ENCODE results near the gene RASA3. TPM values are rescaled to one million over a fixed set of nuclear protein-coding genes. Genes with fewer than 3 reads are reported as not detected.

RASA3 gene
- total RNA-seq, 1 donor from 2014 or later = 41.1 TPM

DNA sequence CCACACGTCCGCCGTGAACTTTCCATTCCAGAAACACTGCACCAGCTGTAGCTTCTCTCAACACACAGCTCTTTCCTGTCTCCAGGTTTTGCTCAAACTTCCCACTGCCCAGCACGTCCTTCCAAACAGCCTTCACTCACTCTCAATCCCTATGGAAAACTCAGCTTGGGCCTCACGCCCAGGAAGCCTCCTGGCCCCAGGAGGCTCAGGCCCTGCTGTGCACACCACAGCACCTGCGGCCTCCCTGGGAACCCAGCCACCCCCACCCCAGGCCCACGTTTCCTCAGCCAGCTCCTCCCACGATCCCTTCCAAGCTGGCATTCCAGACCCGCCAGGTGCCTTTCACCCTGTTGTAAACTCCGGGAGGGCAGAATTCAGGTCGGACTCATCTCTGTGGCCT is 193.7 kb downstream of the RASA3 start:
- no peak overlapping the region for H2AFZ ChIP-seq (ENCODE audit: low read depth, low read length)
- TF ChIP-seq, protein P1, sequence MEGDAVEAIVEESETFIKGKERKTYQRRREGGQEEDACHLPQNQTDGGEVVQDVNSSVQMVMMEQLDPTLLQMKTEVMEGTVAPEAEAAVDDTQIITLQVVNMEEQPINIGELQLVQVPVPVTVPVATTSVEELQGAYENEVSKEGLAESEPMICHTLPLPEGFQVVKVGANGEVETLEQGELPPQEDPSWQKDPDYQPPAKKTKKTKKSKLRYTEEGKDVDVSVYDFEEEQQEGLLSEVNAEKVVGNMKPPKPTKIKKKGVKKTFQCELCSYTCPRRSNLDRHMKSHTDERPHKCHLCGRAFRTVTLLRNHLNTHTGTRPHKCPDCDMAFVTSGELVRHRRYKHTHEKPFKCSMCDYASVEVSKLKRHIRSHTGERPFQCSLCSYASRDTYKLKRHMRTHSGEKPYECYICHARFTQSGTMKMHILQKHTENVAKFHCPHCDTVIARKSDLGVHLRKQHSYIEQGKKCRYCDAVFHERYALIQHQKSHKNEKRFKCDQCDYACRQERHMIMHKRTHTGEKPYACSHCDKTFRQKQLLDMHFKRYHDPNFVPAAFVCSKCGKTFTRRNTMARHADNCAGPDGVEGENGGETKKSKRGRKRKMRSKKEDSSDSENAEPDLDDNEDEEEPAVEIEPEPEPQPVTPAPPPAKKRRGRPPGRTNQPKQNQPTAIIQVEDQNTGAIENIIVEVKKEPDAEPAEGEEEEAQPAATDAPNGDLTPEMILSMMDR (IDR thresholded peaks at IDR 0.05; ENCODE audit: insufficient read depth, low read depth, low read length) = no peak
- TF ChIP-seq EZH2 (IDR thresholded peaks at IDR 0.05; ENCODE audit: insufficient read depth, low read length) = no peak
- H3K4me3 ChIP-seq (ENCODE audit: insufficient read depth, low read depth, low read length) = no peak overlapping the region
- FAIRE-seq = no peak
- peaks cover 14% of the 10 kb centered on the region for H4K20me1 ChIP-seq (ENCODE audit: insufficient read depth, low read length)
- DNase-seq (ENCODE audit: low read depth) = no peak
- Mint-ChIP-seq H3K27ac (ENCODE audit: unreplicated experiment) (peak overlapping the region; percentile 1), H3K9me3 (ENCODE audit: unreplicated experiment) (peaks cover 6% of the 10 kb centered on the region), H3K4me3 (ENCODE audit: unreplicated experiment) (no peak overlapping the region), H3K27me3 (ENCODE audit: low read depth, unreplicated experiment) (no peaks in the 10 kb centered on the region), H3K36me3 (ENCODE audit: low read depth, unreplicated experiment) (peaks cover 26% of the 10 kb centered on the region), H3K4me1 (ENCODE audit: low read depth, unreplicated experiment) (peaks cover 12% of the 10 kb centered on the region)
- H3K79me2 ChIP-seq (ENCODE audit: insufficient read depth, low read length) = no peaks in the 10 kb centered on the region
- no peaks in the 10 kb centered on the region for H3K36me3 ChIP-seq (ENCODE audit: insufficient read depth, low read length)
- peaks cover 6% of the 10 kb centered on the region for H3K4me1 ChIP-seq (ENCODE audit: insufficient read depth, low read length)
- H3K9me3 ChIP-seq (ENCODE audit: insufficient read depth, low read depth, low read length) = no peaks in the 10 kb centered on the region
- H3K9ac ChIP-seq (ENCODE audit: low read length) = no peak overlapping the region
- no peak overlapping the region for H3K4me2 ChIP-seq (ENCODE audit: low read length)
- no peaks in the 10 kb centered on the region for H3K27me3 ChIP-seq (ENCODE audit: insufficient read depth, low read length)
- H3K27ac ChIP-seq (ENCODE audit: low read depth, low read length) = no peak overlapping the region

GRCh38 chr13:113938246-113938645 is 194.2 kb downstream of the RASA3 start:
- H3K27me3 Mint-ChIP-seq (ENCODE audit: low read depth, unreplicated experiment) = no peaks in the 10 kb centered on the region
- Histone ChIP-seq H3K4me1 (ENCODE audit: insufficient read depth, low read length) (peaks cover 6% of the 10 kb centered on the region), H2AFZ (ENCODE audit: low read depth, low read length) (no peak overlapping the region), H3K9ac (ENCODE audit: low read length) (no peak overlapping the region), H4K20me1 (ENCODE audit: insufficient read depth, low read length) (peaks cover 13% of the 10 kb centered on the region), H3K4me2 (ENCODE audit: low read length) (no peak overlapping the region), H3K27me3 (ENCODE audit: insufficient read depth, low read length) (no peaks in the 10 kb centered on the region), H3K79me2 (ENCODE audit: insufficient read depth, low read length) (no peaks in the 10 kb centered on the region), H3K9me3 (ENCODE audit: insufficient read depth, low read depth, low read length) (no peaks in the 10 kb centered on the region), H3K27ac (ENCODE audit: low read depth, low read length) (no peak overlapping the region), H3K36me3 (ENCODE audit: insufficient read depth, low read length) (no peaks in the 10 kb centered on the region), H3K4me3 (ENCODE audit: insufficient read depth, low read depth, low read length) (no peak overlapping the region)
- peaks cover 3% of the 10 kb centered on the region for H3K9me3 Mint-ChIP-seq (ENCODE audit: unreplicated experiment)
- no peak for DNase-seq (ENCODE audit: low read depth)
- peaks cover 22% of the 10 kb centered on the region for H3K36me3 Mint-ChIP-seq (ENCODE audit: low read depth, unreplicated experiment)
- FAIRE-seq = no peak
- H3K27ac Mint-ChIP-seq (ENCODE audit: unreplicated experiment) = peak overlapping the region; percentile 1
- peaks cover 12% of the 10 kb centered on the region for H3K4me1 Mint-ChIP-seq (ENCODE audit: low read depth, unreplicated experiment)
- no peak overlapping the region for H3K4me3 Mint-ChIP-seq (ENCODE audit: unreplicated experiment)
- TF ChIP-seq, protein P1 (IDR thresholded peaks at IDR 0.05; ENCODE audit: insufficient read depth, low read depth, low read length) = no peak
- TF ChIP-seq EZH2 (IDR thresholded peaks at IDR 0.05; ENCODE audit: insufficient read depth, low read length) = no peak

GRCh38 chr13:113937527-113938180 is 194.8 kb downstream of the RASA3 start:
- Histone ChIP-seq H3K4me2 (ENCODE audit: low read length) (no peak overlapping the region), H2AFZ (ENCODE audit: low read depth, low read length) (no peak overlapping the region), H3K9ac (ENCODE audit: low read length) (no peak overlapping the region), H3K4me3 (ENCODE audit: insufficient read depth, low read depth, low read length) (no peak overlapping the region), H3K36me3 (ENCODE audit: insufficient read depth, low read length) (no peaks in the 10 kb centered on the region), H3K27me3 (ENCODE audit: insufficient read depth, low read length) (no peaks in the 10 kb centered on the region), H3K4me1 (ENCODE audit: insufficient read depth, low read length) (peaks cover 6% of the 10 kb centered on the region), H4K20me1 (ENCODE audit: insufficient read depth, low read length) (peaks cover 10% of the 10 kb centered on the region), H3K27ac (ENCODE audit: low read depth, low read length) (no peak overlapping the region), H3K9me3 (ENCODE audit: insufficient read depth, low read depth, low read length) (no peaks in the 10 kb centered on the region), H3K79me2 (ENCODE audit: insufficient read depth, low read length) (no peaks in the 10 kb centered on the region)
- no peak for TF ChIP-seq EZH2 (IDR thresholded peaks at IDR 0.05; ENCODE audit: insufficient read depth, low read length)
- TF ChIP-seq, protein P1 (IDR thresholded peaks at IDR 0.05; ENCODE audit: insufficient read depth, low read depth, low read length) = no peak
- FAIRE-seq (no peak), DNase-seq (ENCODE audit: low read depth) (no peak)
- no peak overlapping the region for H3K27ac Mint-ChIP-seq (ENCODE audit: unreplicated experiment)
- H3K27me3 Mint-ChIP-seq (ENCODE audit: low read depth, unreplicated experiment) = no peaks in the 10 kb centered on the region
- no peak overlapping the region for H3K4me3 Mint-ChIP-seq (ENCODE audit: unreplicated experiment)
- no peaks in the 10 kb centered on the region for H3K9me3 Mint-ChIP-seq (ENCODE audit: unreplicated experiment)
- peaks cover 12% of the 10 kb centered on the region for H3K4me1 Mint-ChIP-seq (ENCODE audit: low read depth, unreplicated experiment)
- peaks cover 18% of the 10 kb centered on the region for H3K36me3 Mint-ChIP-seq (ENCODE audit: low read depth, unreplicated experiment)

Data from astrocyte (in vitro differentiated cells and primary cell).